Nephron (organoid): ENCODE measurements around the gene DTWD1.

Experiments used
- H3K27ac Mint-ChIP-seq, 3 experiments: 2 replicates each; pipeline ENCODE4 v1.8.0; 2020; ENCODE audit warnings: mixed read lengths in 3 of 3, mild to moderate bottlenecking in 2 of 3, moderate library complexity in 1 of 3
- H3K27me3 Mint-ChIP-seq: 2 replicates; pipeline ENCODE4 v1.8.0; 2021; ENCODE audit warnings: low read depth, mild to moderate bottlenecking, moderate library complexity, mixed read lengths
- H3K36me3 Mint-ChIP-seq: 2 replicates; pipeline ENCODE4 v1.8.0; 2020; ENCODE audit warnings: low read depth, mixed read lengths
- H3K4me1 Mint-ChIP-seq: 2 replicates; pipeline ENCODE4 v1.8.0; 2020; ENCODE audit warnings: mixed read lengths
- H3K4me3 Mint-ChIP-seq, 3 experiments: 2 replicates each; pipeline ENCODE4 v1.8.0; 2020; ENCODE audit warnings: mild to moderate bottlenecking in 3 of 3, mixed read lengths in 3 of 3, moderate library complexity in 2 of 3
- H3K9me3 Mint-ChIP-seq: 2 replicates; pipeline ENCODE4 v1.8.0; 2020; ENCODE audit warnings: mixed read lengths
- CTCF ChIP-seq, 3 experiments: fragments of 200-600 bp; sonication (generic); IDR thresholded peaks; one replicate each; pipeline ENCODE4 v1.5.0; 2021; ENCODE audit warnings: antibody characterized with exemption in 3 of 3; ENCODE audit not compliant: unreplicated experiment in 3 of 3

DTWD1 gene

GRCh38 chr15:49673861-49674260 lies 53.0 kb downstream of the DTWD1 start:
- Mint-ChIP-seq H3K27ac (peak overlapping the region in 1 of 3 experiments; percentile 60), H3K4me1 (peaks cover 12% of the 10 kb centered on the region), H3K27me3 (no peaks in the 10 kb centered on the region), H3K4me3 (no peak overlapping the region), H3K9me3 (no peaks in the 10 kb centered on the region), H3K36me3 (no peaks in the 10 kb centered on the region)
- TF ChIP-seq CTCF (IDR thresholded peaks at IDR 0.05; ENCODE audit: unreplicated experiment in 3 of 3) = no peak

GRCh38 chr15:49674370-49674769 lies 53.5 kb downstream of the DTWD1 start:
- H3K36me3 Mint-ChIP-seq = no peaks in the 10 kb centered on the region
- H3K27ac Mint-ChIP-seq = peak overlapping the region; percentile 27 to 60 (median 40)
- TF ChIP-seq CTCF (IDR thresholded peaks at IDR 0.05; ENCODE audit: unreplicated experiment in 3 of 3) = no peak
- H3K27me3 Mint-ChIP-seq = no peaks in the 10 kb centered on the region
- no peaks in the 10 kb centered on the region for H3K9me3 Mint-ChIP-seq
- H3K4me3 Mint-ChIP-seq = no peak overlapping the region
- peaks cover 12% of the 10 kb centered on the region for H3K4me1 Mint-ChIP-seq

GRCh38 chr15:49675041-49675440 lies 54.2 kb downstream of the DTWD1 start:
- Mint-ChIP-seq H3K36me3 (no peaks in the 10 kb centered on the region), H3K27me3 (no peaks in the 10 kb centered on the region), H3K4me3 (no peak overlapping the region), H3K9me3 (no peaks in the 10 kb centered on the region), H3K4me1 (peaks cover 8% of the 10 kb centered on the region), H3K27ac (peak overlapping the region in 1 of 3 experiments; percentile 60)
- no peak for TF ChIP-seq CTCF (IDR thresholded peaks at IDR 0.05; ENCODE audit: unreplicated experiment in 3 of 3)

- no peak overlapping the region for H3K4me3 Mint-ChIP-seq
- H3K36me3 Mint-ChIP-seq = no peaks in the 10 kb centered on the region
- no peak for TF ChIP-seq CTCF (IDR thresholded peaks at IDR 0.05; ENCODE audit: unreplicated experiment in 3 of 3)
- no peak overlapping the region for H3K27ac Mint-ChIP-seq
- peaks cover 5% of the 10 kb centered on the region for H3K4me1 Mint-ChIP-seq
- H3K27me3 Mint-ChIP-seq = no peaks in the 10 kb centered on the region
- no peaks in the 10 kb centered on the region for H3K9me3 Mint-ChIP-seq
Measured at GRCh38 chr15:49678655-49679054, 57.8 kb downstream of the DTWD1 start.

GRCh38 chr15:49686599-49686998 lies 65.8 kb downstream of the DTWD1 start:
- TF ChIP-seq CTCF (IDR thresholded peaks at IDR 0.05; ENCODE audit: unreplicated experiment in 3 of 3) = no peak
- Mint-ChIP-seq H3K4me3 (no peak overlapping the region), H3K4me1 (peaks cover 26% of the 10 kb centered on the region), H3K36me3 (no peaks in the 10 kb centered on the region), H3K9me3 (no peaks in the 10 kb centered on the region), H3K27me3 (no peaks in the 10 kb centered on the region), H3K27ac (no peak overlapping the region)

- Mint-ChIP-seq H3K4me3 (no peak overlapping the region), H3K9me3 (no peaks in the 10 kb centered on the region), H3K27me3 (no peaks in the 10 kb centered on the region), H3K4me1 (peaks cover 33% of the 10 kb centered on the region), H3K27ac (peak overlapping the region; percentile 19 to 70 (median 66)), H3K36me3 (no peaks in the 10 kb centered on the region)
- no peak for TF ChIP-seq CTCF (IDR thresholded peaks at IDR 0.05; ENCODE audit: unreplicated experiment in 3 of 3)
Measured at GRCh38 chr15:49688135-49688790, 67.4 kb downstream of the DTWD1 start.
